ENCODE data around the gene KRT5. TPM values are rescaled to one million over a fixed set of nuclear protein-coding genes. Genes with fewer than 3 reads are reported as not detected.

Gene KRT5
- total and polyA plus RNA-seq, 2 experiments from 2014 or later = 7.4 to 13.0 TPM

DNA sequence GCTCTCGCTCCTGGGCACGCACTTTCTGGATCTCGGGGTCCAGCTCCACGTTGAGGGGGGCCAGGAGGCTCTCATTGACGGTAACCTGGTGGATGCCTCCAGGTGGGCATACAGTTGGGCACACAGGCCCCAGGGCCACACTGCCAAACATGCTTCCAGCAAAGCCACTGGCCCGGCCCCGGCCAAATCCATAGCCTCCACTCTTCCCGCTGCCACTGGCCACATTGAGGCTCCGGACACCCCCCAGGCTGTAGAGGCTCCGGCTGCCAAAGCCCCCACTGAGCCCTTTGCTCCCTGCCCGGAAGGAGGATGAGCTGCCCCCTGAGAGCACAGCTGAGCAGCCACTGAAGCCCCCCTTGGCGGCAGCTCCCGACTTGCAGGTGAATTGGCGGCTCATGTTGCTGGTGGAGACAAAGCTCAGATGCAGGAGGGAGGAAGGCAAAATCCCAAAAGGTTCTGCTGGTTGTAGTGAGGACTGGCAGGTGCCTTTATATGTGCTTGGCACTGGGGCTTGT, 32.5 kb upstream of the KRT5 start, which contains the start of gene KRT71:
KRT71 (minus strand) TSS at position 465 of the 515 bp plus-strand sequence; CDS start at position 397, 68 bp downstream.
- Histone ChIP-seq H4K20me1 (ENCODE audit: insufficient read depth, poor library complexity, severe bottlenecking) (no peaks in the 10 kb centered on the region), H3K9me3 (ENCODE audit: low read depth) (no peaks in the 10 kb centered on the region), H3K4me1 (ENCODE audit: insufficient read depth) (no peaks in the 10 kb centered on the region), H3K36me3 (replicated peaks; ENCODE audit: insufficient read depth, low read depth) (no peaks in the 10 kb centered on the region), H3K27me3 (no peaks in the 10 kb centered on the region), H3K79me2 (no peaks in the 10 kb centered on the region), H3K4me3 (no peak within 1 kb of the TSS), H2AFZ (no peak within 1 kb of the TSS), H3K9me2 (replicated peaks; ENCODE audit: insufficient read depth) (no peaks in the 10 kb centered on the region), H3K27ac (peak within 1 kb of the TSS; percentile 29), H3K4me2 (no peak within 1 kb of the TSS)
- DNase-seq (ENCODE audit: low spot score) = no peak
- TF ChIP-seq EZH2phosphoT487 (IDR thresholded peaks at IDR 0.05; ENCODE audit: low read depth, severe bottlenecking, unreplicated experiment) = no peak
- no peak for TF ChIP-seq EZH2 (IDR thresholded peaks at IDR 0.05; ENCODE audit: borderline replicate concordance)
- TF ChIP-seq, protein P1, sequence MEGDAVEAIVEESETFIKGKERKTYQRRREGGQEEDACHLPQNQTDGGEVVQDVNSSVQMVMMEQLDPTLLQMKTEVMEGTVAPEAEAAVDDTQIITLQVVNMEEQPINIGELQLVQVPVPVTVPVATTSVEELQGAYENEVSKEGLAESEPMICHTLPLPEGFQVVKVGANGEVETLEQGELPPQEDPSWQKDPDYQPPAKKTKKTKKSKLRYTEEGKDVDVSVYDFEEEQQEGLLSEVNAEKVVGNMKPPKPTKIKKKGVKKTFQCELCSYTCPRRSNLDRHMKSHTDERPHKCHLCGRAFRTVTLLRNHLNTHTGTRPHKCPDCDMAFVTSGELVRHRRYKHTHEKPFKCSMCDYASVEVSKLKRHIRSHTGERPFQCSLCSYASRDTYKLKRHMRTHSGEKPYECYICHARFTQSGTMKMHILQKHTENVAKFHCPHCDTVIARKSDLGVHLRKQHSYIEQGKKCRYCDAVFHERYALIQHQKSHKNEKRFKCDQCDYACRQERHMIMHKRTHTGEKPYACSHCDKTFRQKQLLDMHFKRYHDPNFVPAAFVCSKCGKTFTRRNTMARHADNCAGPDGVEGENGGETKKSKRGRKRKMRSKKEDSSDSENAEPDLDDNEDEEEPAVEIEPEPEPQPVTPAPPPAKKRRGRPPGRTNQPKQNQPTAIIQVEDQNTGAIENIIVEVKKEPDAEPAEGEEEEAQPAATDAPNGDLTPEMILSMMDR (IDR thresholded peaks at IDR 0.05; ENCODE audit: poor library complexity) = no peak
- 96% methylated on average over 14 of the region's 14 CpGs for WGBS (ENCODE audit: low lambda C conversion rate, missing lambda C conversion rate)

DNA sequence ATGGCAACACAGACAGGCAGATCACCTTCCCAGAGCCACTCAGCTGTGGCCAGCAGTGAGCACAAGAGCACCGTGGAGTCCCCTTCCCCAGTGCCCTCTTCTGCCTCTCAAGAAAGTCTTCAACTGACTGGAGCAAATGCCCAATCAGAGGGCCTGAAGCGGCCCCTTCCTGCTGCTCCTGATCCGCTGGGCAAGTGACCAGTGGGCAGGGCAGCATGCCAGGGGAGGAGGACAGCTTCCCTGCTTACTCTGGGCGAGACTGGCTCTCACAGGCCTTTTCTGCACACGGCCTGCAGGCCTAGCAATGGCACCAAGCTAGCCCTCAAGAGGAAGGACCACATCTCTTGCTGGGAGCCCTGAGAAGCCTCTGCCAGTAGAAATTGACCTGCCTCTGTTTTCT, 31.9 kb upstream of the KRT5 start:
- Histone ChIP-seq H3K27ac (peak overlapping the region; percentile 29), H4K20me1 (ENCODE audit: insufficient read depth, poor library complexity, severe bottlenecking) (no peaks in the 10 kb centered on the region), H3K79me2 (no peaks in the 10 kb centered on the region), H2AFZ (no peak overlapping the region), H3K4me1 (ENCODE audit: insufficient read depth) (no peaks in the 10 kb centered on the region), H3K4me2 (no peak overlapping the region), H3K36me3 (replicated peaks; ENCODE audit: insufficient read depth, low read depth) (no peaks in the 10 kb centered on the region), H3K27me3 (no peaks in the 10 kb centered on the region), H3K9me3 (ENCODE audit: low read depth) (no peaks in the 10 kb centered on the region), H3K9me2 (replicated peaks; ENCODE audit: insufficient read depth) (no peaks in the 10 kb centered on the region), H3K4me3 (no peak overlapping the region)
- DNase-seq (ENCODE audit: low spot score) = no peak
- 89% methylated on average over 5 of the region's 5 CpGs for WGBS (ENCODE audit: low lambda C conversion rate, missing lambda C conversion rate)
- TF ChIP-seq EZH2phosphoT487 (IDR thresholded peaks at IDR 0.05; ENCODE audit: low read depth, severe bottlenecking, unreplicated experiment) = no peak
- TF ChIP-seq, protein P1 (IDR thresholded peaks at IDR 0.05; ENCODE audit: poor library complexity) = no peak
- no peak for TF ChIP-seq EZH2 (IDR thresholded peaks at IDR 0.05; ENCODE audit: borderline replicate concordance)

DNA sequence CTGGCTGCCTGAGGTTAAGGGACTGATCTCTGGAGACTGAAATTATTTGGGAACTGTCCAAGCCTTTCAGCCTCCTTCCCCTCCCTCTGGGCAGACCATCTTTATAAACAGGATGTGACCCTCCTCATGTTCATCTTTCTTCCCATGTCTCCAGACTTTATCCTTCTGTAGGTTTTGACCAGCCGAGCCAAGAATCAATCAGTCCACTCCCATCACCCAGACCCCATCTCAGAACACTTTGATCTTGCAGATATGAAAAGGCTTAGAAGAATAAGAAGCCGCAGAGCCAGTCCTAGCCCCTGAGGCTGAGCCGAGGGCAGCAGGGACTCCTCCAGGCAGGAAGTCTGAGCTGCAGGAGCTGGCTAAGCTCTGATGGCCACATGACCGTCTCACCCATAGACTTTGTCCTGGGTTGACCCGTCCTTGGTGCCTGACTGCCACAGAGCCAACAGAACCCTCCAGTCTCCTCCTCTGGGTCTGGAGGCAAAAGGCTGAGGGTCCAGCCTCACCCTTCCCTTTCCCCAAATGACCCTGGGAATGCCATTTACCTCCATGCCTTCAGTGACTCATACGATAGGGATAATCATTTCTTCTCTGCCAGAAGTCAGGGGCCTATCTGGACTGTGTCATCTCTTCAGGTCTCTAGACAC, 31.1 kb upstream of the KRT5 start:
- no peak overlapping the region for H3K27ac ChIP-seq
- no peaks in the 10 kb centered on the region for H3K27me3 ChIP-seq
- 38% methylated on average over 6 of the region's 6 CpGs for WGBS (ENCODE audit: low lambda C conversion rate, missing lambda C conversion rate)
- peak; percentile 58 for DNase-seq (ENCODE audit: low spot score)
- H3K4me3 ChIP-seq = no peak overlapping the region
- H4K20me1 ChIP-seq (ENCODE audit: insufficient read depth, poor library complexity, severe bottlenecking) = no peaks in the 10 kb centered on the region
- no peaks in the 10 kb centered on the region for H3K9me2 ChIP-seq (replicated peaks; ENCODE audit: insufficient read depth)
- no peaks in the 10 kb centered on the region for H3K9me3 ChIP-seq (ENCODE audit: low read depth)
- no peak for TF ChIP-seq EZH2phosphoT487 (IDR thresholded peaks at IDR 0.05; ENCODE audit: low read depth, severe bottlenecking, unreplicated experiment)
- no peak for TF ChIP-seq EZH2 (IDR thresholded peaks at IDR 0.05; ENCODE audit: borderline replicate concordance)
- TF ChIP-seq, protein P1 (IDR thresholded peaks at IDR 0.05; ENCODE audit: poor library complexity) = no peak
- H2AFZ ChIP-seq = no peak overlapping the region
- no peaks in the 10 kb centered on the region for H3K79me2 ChIP-seq
- no peak overlapping the region for H3K4me2 ChIP-seq
- H3K36me3 ChIP-seq (replicated peaks; ENCODE audit: insufficient read depth, low read depth) = no peaks in the 10 kb centered on the region
- no peaks in the 10 kb centered on the region for H3K4me1 ChIP-seq (ENCODE audit: insufficient read depth)
